ENCODE measurements around the gene AXDND1.

The AXDND1 gene

DNA sequence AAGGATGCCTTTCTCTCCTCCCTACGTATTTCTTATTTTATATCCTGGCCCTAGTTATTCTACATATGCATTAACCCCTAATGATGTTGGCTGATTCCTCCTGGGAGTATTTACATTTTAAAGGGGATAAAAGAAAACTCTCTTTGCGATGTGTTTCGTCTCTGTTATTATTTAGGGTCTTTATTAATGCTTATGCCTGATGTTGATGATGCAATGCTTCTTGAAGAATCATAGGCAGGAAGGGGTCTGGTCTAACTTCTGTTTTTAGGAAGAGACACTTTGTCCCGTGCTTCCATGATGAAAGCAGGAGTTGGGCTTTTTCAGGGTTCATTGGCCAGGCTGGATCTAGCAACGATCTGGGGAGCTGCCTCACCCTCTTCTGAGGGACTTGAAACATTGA, 210.7 kb downstream of the AXDND1 start:
- DNase-seq (ENCODE audit: low spot score): no peak

GRCh38 chr1:179583771-179584320, 218.1 kb downstream of the AXDND1 start:
- DNase-seq (ENCODE audit: low spot score): no peak

DNA sequence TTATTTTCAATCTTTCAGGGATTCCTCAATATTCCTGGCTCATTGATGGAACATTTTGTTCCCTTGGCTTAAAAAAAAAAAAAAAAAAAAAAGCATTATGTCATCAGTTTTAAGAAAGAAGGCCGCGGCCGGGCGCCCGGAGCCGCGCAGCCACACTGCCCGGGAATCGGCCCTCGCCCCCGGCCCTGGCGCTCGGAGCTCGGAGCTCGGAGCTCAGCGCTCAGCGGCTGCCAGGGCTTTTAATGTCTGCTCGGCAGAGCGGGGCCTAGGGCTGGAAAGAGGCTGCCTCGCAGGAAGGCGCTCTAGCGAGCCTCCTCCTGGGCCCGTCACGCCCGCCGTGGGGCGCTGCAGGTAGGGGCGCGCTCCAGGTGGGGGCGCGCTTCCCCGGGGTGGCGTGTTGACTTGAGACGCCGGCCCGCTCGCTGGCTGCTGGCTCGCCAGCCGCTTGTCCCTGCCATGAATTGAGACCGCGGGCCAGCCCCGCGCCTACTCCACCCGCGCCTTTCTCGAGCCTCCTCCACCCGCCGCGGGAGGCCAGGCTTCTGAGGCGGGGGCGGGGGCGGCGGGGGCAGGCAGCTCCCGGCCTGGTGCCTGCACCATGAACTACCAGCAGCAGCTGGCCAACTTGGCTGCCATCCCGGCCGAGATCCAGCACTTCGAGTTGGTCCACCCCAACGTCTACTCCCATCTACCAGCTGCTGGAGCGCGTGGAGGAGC, 220.5 kb downstream of the AXDND1 start:
- DNase-seq (ENCODE audit: low spot score): peak; percentile 49

GRCh38 chr1:179587336-179587735, 221.6 kb downstream of the AXDND1 start:
- no peak for DNase-seq (ENCODE audit: low spot score)

DNA sequence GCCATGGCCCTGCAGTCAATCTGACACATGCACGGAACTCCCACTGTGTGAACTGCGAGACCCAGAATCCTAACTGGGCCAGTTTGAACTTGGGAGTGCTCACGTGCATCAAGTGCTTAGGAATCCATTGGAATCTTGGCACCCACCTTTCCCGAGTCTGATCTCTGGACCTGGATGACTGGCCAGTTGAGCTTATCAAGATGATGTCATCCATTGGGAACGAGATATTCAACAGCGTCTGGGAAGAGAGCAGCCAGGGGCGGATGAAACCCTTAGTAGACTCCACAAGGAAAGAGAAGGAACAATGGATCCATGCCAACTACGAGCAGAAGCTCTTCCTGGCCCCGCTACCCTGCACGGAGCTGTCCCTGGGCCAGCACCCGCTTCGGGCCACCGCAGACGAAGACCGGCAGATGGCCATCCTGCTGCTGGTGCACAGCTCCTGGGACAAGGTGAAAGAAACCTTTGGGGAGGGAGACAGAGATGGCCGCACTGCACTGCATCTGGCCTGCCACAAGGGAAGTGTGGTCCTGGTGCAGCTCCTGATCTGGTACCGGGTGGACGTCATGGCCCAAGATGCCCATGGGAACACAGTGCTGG, 222.8 kb downstream of the AXDND1 start:
- no peak for DNase-seq (ENCODE audit: low spot score)

- no peak for DNase-seq (ENCODE audit: low spot score)
Measured at GRCh38 chr1:179589509-179589908, 223.7 kb downstream of the AXDND1 start.

DNA sequence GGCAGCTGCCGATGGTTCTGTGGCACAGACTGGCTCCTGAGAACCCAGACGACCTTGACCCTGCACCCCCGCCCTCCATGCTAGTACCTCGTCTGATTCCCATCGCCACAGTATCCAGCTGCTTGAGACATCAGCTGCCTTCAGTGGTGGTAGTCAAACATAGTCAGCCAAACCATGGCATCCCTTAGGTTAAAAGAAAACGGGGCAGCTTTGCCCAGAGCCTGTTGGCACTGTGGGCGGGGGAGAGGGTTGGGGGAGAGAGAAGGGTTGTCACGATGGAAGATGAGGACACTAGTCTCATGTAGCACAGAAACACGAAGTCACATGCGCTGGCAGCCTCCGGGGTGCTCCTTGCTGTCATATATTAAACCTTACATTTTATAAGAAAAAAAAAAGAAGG, 224.9 kb downstream of the AXDND1 start:
- no peak for DNase-seq (ENCODE audit: low spot score)

DNA sequence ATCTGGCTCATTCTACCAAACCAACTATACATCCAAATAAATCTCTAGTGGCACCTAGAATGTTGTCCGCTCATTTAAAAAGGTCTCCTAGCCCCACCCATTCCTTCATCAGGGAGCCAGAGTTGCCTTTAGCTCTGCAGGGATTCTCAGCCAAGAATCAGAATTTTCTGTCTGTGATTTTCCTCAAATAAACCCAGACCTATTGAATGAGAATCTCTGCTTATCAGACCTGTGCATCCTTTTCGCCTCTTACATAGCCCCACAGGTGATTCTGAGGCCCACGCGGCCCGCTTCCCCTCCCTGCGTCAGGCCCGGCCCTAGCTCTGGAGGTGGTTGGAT, 225.5 kb downstream of the AXDND1 start:
- DNase-seq (ENCODE audit: low spot score): no peak

- DNase-seq (ENCODE audit: low spot score): no peak
Measured at GRCh38 chr1:179591592-179592580, 226.1 kb downstream of the AXDND1 start, which contains the start of gene TDRD5. TDRD5 (plus strand) TSS chr1:179591832; CDS start chr1:179592616, 784 bp downstream.

- DNase-seq (ENCODE audit: low spot score): no peak
Measured at GRCh38 chr1:179598631-179599030, 232.9 kb downstream of the AXDND1 start.

DNA sequence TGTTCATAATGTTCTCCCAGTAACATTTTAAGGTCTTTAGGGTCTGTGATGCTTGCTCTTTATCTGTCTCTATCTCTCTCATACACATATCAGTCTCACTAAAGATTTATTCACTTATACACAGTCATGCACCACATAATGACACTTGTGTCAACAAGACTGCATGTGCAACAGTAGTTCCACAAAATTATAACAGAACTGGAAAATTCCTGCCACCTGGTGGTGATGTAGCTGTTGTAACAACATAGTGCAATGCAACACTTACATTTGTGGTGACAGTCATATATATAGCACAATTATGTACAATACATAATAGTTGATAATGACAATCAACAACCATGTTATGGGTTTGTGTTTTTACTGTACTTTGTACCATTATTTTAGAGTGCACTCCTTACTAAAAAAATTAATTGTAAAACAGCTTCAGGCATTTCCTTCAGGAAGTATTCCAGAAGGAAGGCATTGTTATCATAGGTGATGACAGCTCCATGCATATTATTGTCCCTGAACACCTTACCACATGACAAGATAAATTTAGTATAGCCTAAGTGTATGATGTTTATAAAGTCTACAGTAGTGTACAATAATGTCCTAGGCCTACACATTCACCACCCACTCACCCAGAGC, 234.0 kb downstream of the AXDND1 start:
- DNase-seq (ENCODE audit: low spot score): peak; percentile 23

- no peak for DNase-seq (ENCODE audit: low spot score)
Measured at GRCh38 chr1:179601093-179601492, 235.3 kb downstream of the AXDND1 start.

Data from Ammon's horn (tissue), 1 donor.